ENCODE data around the gene COL5A2.

DNA sequence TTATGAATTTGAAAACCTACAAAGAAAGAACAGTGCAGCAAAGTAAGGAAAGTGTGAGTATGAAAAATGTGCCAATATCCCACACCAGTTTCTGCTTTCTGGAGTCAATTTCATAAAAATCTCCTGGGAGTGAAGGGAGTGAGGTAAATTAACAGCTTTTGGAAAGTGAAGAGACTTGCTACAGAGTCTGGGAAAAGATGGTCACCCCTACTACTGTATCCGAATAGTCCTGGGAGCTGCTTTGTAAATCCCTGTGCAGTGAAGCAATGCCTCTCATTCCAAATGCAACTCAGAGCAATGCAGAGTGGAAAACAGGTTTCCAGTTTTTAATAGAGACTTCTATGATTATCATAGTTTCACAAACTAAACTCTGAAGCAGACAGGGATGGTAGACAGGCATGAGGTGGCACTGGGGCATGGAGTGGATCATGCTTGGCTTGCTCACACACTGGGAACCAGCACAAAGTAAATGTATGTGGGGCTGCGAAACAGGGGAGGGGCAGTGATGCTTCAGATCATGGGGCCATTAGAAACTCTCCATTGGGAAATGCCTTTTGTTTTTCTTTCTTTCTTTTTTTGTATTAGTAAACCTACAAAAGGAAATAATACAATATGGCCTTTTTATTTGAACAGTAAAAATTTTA is 10.6 kb downstream of the COL5A2 start:
- TF ChIP-seq, protein P1, sequence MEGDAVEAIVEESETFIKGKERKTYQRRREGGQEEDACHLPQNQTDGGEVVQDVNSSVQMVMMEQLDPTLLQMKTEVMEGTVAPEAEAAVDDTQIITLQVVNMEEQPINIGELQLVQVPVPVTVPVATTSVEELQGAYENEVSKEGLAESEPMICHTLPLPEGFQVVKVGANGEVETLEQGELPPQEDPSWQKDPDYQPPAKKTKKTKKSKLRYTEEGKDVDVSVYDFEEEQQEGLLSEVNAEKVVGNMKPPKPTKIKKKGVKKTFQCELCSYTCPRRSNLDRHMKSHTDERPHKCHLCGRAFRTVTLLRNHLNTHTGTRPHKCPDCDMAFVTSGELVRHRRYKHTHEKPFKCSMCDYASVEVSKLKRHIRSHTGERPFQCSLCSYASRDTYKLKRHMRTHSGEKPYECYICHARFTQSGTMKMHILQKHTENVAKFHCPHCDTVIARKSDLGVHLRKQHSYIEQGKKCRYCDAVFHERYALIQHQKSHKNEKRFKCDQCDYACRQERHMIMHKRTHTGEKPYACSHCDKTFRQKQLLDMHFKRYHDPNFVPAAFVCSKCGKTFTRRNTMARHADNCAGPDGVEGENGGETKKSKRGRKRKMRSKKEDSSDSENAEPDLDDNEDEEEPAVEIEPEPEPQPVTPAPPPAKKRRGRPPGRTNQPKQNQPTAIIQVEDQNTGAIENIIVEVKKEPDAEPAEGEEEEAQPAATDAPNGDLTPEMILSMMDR (optimal IDR thresholded peaks at IDR 0.05 in 1 of 3, IDR thresholded peaks at IDR 0.05 in 1 of 3, conservative IDR thresholded peaks at IDR 0.05 in 1 of 3; ENCODE audit: extremely low read depth in 1 of 3, insufficient read depth in 2 of 3, low read length in 3 of 3) = no peak
- no peak for TF ChIP-seq EZH2 (IDR thresholded peaks at IDR 0.05; ENCODE audit: low read length)
